Transverse colon (tissue), 4 donors: ENCODE results near the gene TMEM14B. TPM values are rescaled to one million over a fixed set of nuclear protein-coding genes. Genes with fewer than 3 reads are reported as not detected.

Experiments used
- DNase-seq: peaks from one replicate; pipeline ENCODE4 v3.0.0-alpha.2; 2019
- H3K27ac ChIP-seq, 4 donors: fragments of 200-600 bp; sonication (generic); 2 replicates each; pipeline ENCODE4 v1.5.1; 2016 to 2018; ENCODE audit warnings: inconsistent platforms in 4 of 4
- H3K27me3 ChIP-seq: fragments of 200-600 bp; sonication (generic); 2 replicates; pipeline ENCODE4 v1.5.1; 2017; ENCODE audit warnings: inconsistent platforms
- H3K36me3 ChIP-seq, 4 donors: fragments of 200-600 bp; sonication (generic); 2 replicates each; pipeline ENCODE4 v1.5.1; 2017 to 2019; ENCODE audit warnings: inconsistent platforms in 4 of 4
- H3K4me1 ChIP-seq, 4 donors: fragments of 200-600 bp; sonication (generic); 2 replicates each; pipeline ENCODE4 v1.5.1; 2017 to 2020; ENCODE audit warnings: inconsistent platforms in 4 of 4
- H3K4me3 ChIP-seq, 4 donors: fragments of 200-600 bp; sonication (generic); 1 replicate in 1 of 4; 2 replicates in 3 of 4; pipeline versions ENCODE4 v1.5.1 to v1.6.1; 2017 to 2019; ENCODE audit warnings: inconsistent platforms in 4 of 4
- H3K9me3 ChIP-seq, 2 donors: fragments of 200-600 bp; sonication (generic); 2 replicates each; pipeline ENCODE4 v1.5.1; 2017 to 2019; ENCODE audit warnings: inconsistent platforms in 2 of 2
- EP300 ChIP-seq: sonication (generic); formaldehyde crosslinking; IDR thresholded peaks from one replicate; pipeline ENCODE4 v1.6.1; 2017; ENCODE audit warnings: antibody characterized with exemption, low read depth
- POLR2A ChIP-seq: fragments of 450-650 bp; IDR thresholded peaks from one replicate; pipeline ENCODE4 v1.6.1; 2016; ENCODE audit warnings: antibody characterized with exemption, mild to moderate bottlenecking, moderate library complexity
- POLR2AphosphoS5 ChIP-seq, 3 donors: sonication (generic); formaldehyde crosslinking; IDR thresholded peaks; one replicate each; pipeline ENCODE4 v1.6.1; 2016; ENCODE audit warnings: antibody characterized with exemption in 3 of 3
- WGBS, 2 donors: methylation state at CpG; one replicate each; pipeline ENCODE4 v1.1.5; 2018; ENCODE audit warnings: low coverage in 1 of 2; 5-methylcytosine and 5-hydroxymethylcytosine counted together
- in situ Hi-C, 4 donors: fragments of 200-750 bp; cut with MboI; loops; one replicate each; pipeline versions ENCODE4 v1.15.0 to v1.15.1; 2017; ENCODE audit warnings: low sequenced_read_pairs in 3 of 4, low pct_ligation_motif_present in 1 of 4, low pct_unique_long_range_greater_than_20kb in 1 of 4
- intact Hi-C: fragments of 100-400 bp; cut with DNase I; formaldehyde crosslinking; loops from one replicate; pipeline ENCODE4 v1.15.1; 2023; ENCODE audit warnings: low total_unique reads
- total RNA-seq, 4 donors: library from RNA; depleted of rRNA; stranded (reverse); fragments of >200 nt; gene quantifications; one replicate each; pipeline ENCODE4 v1.1.0, GENCODE V29; 2016
- TF ChIP-seq, protein P1 (sequence below), 5 experiments: fragments of 200-600 bp in 3 of 5; fragments of 450-650 bp in 2 of 5; sonication (generic) in 3 of 5; IDR thresholded peaks; 1 replicate in 2 of 5; 2 replicates in 3 of 5; pipeline ENCODE4 v1.5.1; 2016 to 2017; ENCODE audit warnings: antibody characterized with exemption in 5 of 5, inconsistent platforms in 3 of 5, mild to moderate bottlenecking in 2 of 5, moderate library complexity in 1 of 5

The TMEM14B gene
- total RNA-seq, 4 donors from 2014 or later, result 16.5 to 57.9 (median 48.7) TPM

DNA sequence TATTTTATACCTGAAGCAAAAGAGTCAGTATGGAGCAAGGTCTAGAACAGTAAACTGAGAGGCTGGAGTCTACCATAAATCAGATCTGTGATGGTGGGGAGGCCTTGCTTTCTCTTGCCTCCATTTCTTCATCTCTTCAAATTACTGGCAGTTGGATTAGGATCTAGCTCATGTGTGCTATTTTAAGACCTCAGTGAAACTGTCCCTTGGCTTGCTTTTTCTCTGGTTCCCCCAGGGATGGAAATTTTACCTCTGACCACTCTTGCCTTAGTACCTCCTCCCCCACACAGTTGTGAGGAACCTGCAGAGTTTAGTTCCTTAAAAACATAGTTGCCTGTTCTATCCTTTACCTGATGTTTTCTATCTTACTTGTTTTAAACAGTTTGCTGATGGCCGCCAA is 8.5 kb downstream of the TMEM14B start:
- Histone ChIP-seq H3K4me3 (no peak overlapping the region), H3K27me3 (no peaks in the 10 kb centered on the region), H3K9me3 (no peaks in the 10 kb centered on the region), H3K27ac (no peak overlapping the region), H3K4me1 (no peaks in the 10 kb centered on the region), H3K36me3 (peaks cover 0 to 32% (median 10%) of the 10 kb centered on the region in 4 donors)
- no peak for DNase-seq
- in situ Hi-C loops (no loop called here), intact Hi-C loops (no loop called here)
- WGBS, 2 donors, result 91 to 93% methylated on average over 1 of the region's 1 CpG
- TF ChIP-seq POLR2AphosphoS5 (IDR thresholded peaks at IDR 0.05), result no peak
- TF ChIP-seq, protein P1, sequence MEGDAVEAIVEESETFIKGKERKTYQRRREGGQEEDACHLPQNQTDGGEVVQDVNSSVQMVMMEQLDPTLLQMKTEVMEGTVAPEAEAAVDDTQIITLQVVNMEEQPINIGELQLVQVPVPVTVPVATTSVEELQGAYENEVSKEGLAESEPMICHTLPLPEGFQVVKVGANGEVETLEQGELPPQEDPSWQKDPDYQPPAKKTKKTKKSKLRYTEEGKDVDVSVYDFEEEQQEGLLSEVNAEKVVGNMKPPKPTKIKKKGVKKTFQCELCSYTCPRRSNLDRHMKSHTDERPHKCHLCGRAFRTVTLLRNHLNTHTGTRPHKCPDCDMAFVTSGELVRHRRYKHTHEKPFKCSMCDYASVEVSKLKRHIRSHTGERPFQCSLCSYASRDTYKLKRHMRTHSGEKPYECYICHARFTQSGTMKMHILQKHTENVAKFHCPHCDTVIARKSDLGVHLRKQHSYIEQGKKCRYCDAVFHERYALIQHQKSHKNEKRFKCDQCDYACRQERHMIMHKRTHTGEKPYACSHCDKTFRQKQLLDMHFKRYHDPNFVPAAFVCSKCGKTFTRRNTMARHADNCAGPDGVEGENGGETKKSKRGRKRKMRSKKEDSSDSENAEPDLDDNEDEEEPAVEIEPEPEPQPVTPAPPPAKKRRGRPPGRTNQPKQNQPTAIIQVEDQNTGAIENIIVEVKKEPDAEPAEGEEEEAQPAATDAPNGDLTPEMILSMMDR (IDR thresholded peaks at IDR 0.05), result no peak
- TF ChIP-seq EP300, result no peak
- TF ChIP-seq POLR2A, result no peak

DNA sequence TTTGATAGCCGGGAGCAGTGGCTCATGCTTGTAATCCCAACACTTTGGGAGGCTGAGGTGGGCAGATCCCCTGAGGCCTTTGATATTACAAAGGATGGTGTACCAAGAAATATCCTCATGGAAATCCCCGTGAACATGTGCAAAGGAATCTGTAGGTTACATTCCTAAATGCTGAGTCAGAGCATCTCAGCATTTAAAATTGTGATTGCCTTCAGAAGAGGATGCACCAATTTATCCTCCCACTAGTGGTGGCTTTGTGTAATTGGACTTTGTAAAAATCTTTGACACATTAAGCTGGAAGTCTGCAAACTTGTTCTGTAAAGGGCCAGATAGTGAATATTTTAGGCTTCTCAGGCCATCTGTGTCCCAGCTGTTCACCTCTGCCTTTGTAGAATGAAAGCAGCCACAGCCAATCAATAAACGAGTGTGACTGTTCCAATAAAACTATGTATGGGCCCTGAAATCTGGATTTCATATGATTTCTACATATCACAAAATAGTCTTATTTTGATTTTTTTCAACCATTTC is 11.8 kb downstream of the TMEM14B start:
- no peak for DNase-seq
- no peak overlapping the region for H3K4me3 ChIP-seq
- H3K4me1 ChIP-seq, result no peaks in the 10 kb centered on the region
- in situ Hi-C loops (no loop called here), intact Hi-C loops (no loop called here)
- H3K27ac ChIP-seq, result no peak overlapping the region
- no peaks in the 10 kb centered on the region for H3K27me3 ChIP-seq
- 55 to 61% methylated on average over 3 of the region's 3 CpGs for WGBS, 2 donors
- H3K9me3 ChIP-seq, result no peaks in the 10 kb centered on the region
- peaks cover 0 to 20% (median 8%) of the 10 kb centered on the region in 4 donors for H3K36me3 ChIP-seq
- TF ChIP-seq POLR2AphosphoS5 (IDR thresholded peaks at IDR 0.05), result no peak
- TF ChIP-seq, protein P1 (IDR thresholded peaks at IDR 0.05), result peak; percentile 21 to 47 (median 42)
- TF ChIP-seq POLR2A, result no peak

DNA sequence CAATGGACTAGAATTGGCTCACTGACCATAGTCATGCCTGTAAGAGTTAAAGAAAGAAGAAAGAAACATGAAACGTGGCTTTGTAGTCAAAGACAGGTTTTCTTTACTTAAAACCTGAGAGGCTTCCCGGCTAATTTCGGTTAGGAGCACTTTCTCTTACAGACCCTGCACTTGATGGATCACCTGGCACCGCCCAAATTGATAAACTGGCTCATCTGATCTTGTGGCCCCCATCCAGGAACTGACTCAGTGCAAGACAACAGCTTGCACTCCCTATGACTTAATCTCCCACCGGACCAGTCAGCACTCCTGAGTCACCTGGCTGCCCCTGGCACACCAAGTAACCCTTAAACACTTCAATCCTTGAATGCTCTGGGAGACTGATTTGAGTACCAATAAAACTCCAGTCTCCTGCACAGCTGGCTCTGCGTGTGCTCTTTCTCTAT is 12.3 kb downstream of the TMEM14B start:
- WGBS, 2 donors, result 53 to 75% methylated on average over 3 to 6 of the region's 6 CpGs
- in situ Hi-C loops (no loop called here), intact Hi-C loops (no loop called here)
- Histone ChIP-seq H3K4me3 (no peak overlapping the region), H3K9me3 (no peaks in the 10 kb centered on the region), H3K4me1 (no peaks in the 10 kb centered on the region), H3K27ac (no peak overlapping the region), H3K27me3 (no peaks in the 10 kb centered on the region), H3K36me3 (peaks cover 0 to 17% (median 8%) of the 10 kb centered on the region in 4 donors)
- TF ChIP-seq POLR2A (no peak), POLR2AphosphoS5 (IDR thresholded peaks at IDR 0.05) (no peak), EP300 (no peak)
- TF ChIP-seq, protein P1 (IDR thresholded peaks at IDR 0.05), result no peak
- DNase-seq, result no peak

DNA sequence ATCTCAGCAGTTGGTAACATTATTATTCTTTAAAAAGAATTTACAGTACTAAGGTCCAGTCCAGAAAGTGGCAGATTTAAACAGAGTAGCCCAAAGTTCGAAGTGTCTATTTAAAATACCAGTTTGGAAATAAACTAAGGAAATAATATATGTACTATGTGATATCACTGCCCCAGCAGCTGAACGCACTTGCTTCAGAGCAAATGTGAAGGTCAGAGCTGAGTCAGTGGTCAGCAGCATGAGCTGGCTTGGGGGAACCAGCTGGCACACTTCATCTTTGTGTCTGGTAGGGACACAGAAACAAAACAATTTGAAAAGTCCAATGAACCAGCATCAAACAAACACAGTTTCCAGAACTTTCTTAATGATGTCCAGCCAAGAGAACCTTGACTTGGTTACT is 15.4 kb downstream of the TMEM14B start:
- DNase-seq, result no peak
- H3K27me3 ChIP-seq, result no peaks in the 10 kb centered on the region
- H3K27ac ChIP-seq, result no peak overlapping the region
- no peaks in the 10 kb centered on the region for H3K9me3 ChIP-seq
- no peak overlapping the region for H3K4me3 ChIP-seq
- H3K4me1 ChIP-seq, result no peaks in the 10 kb centered on the region
- 84 to 85% methylated on average over 2 of the region's 2 CpGs for WGBS, 2 donors
- TF ChIP-seq POLR2A, result no peak
- TF ChIP-seq, protein P1 (IDR thresholded peaks at IDR 0.05), result no peak
- no peak for TF ChIP-seq EP300
- TF ChIP-seq POLR2AphosphoS5 (IDR thresholded peaks at IDR 0.05), result no peak
- H3K36me3 ChIP-seq, result no peaks in the 10 kb centered on the region
- in situ Hi-C loops (no loop called here), intact Hi-C loops (no loop called here)
